Stimulated activated CD8-positive, alpha-beta memory T cell treated with anti-CD3 and anti-CD28 coated beads, Interleukin-2, amount 100 ng/mL, for 48 hours (primary cell): Measurements from ENCODE around the gene MYLK.
A peak's percentile ranks its signal among the peaks of the same experiment; 100 is the strongest.
"Not testable (repeated sequence)": the region's sequence is repeated elsewhere in the genome, so short reads cannot be mapped to it uniquely, and the experiment has no call there.

ENCODE experiments used
- DNase-seq, 2 donors: peaks; one replicate each; pipeline ENCODE4 v3.0.0-alpha.2; 2020; ENCODE audit warnings: low read depth in 2 of 2

The MYLK gene, protein sequence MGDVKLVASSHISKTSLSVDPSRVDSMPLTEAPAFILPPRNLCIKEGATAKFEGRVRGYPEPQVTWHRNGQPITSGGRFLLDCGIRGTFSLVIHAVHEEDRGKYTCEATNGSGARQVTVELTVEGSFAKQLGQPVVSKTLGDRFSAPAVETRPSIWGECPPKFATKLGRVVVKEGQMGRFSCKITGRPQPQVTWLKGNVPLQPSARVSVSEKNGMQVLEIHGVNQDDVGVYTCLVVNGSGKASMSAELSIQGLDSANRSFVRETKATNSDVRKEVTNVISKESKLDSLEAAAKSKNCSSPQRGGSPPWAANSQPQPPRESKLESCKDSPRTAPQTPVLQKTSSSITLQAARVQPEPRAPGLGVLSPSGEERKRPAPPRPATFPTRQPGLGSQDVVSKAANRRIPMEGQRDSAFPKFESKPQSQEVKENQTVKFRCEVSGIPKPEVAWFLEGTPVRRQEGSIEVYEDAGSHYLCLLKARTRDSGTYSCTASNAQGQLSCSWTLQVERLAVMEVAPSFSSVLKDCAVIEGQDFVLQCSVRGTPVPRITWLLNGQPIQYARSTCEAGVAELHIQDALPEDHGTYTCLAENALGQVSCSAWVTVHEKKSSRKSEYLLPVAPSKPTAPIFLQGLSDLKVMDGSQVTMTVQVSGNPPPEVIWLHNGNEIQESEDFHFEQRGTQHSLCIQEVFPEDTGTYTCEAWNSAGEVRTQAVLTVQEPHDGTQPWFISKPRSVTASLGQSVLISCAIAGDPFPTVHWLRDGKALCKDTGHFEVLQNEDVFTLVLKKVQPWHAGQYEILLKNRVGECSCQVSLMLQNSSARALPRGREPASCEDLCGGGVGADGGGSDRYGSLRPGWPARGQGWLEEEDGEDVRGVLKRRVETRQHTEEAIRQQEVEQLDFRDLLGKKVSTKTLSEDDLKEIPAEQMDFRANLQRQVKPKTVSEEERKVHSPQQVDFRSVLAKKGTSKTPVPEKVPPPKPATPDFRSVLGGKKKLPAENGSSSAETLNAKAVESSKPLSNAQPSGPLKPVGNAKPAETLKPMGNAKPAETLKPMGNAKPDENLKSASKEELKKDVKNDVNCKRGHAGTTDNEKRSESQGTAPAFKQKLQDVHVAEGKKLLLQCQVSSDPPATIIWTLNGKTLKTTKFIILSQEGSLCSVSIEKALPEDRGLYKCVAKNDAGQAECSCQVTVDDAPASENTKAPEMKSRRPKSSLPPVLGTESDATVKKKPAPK (N-terminal part only)

DNA sequence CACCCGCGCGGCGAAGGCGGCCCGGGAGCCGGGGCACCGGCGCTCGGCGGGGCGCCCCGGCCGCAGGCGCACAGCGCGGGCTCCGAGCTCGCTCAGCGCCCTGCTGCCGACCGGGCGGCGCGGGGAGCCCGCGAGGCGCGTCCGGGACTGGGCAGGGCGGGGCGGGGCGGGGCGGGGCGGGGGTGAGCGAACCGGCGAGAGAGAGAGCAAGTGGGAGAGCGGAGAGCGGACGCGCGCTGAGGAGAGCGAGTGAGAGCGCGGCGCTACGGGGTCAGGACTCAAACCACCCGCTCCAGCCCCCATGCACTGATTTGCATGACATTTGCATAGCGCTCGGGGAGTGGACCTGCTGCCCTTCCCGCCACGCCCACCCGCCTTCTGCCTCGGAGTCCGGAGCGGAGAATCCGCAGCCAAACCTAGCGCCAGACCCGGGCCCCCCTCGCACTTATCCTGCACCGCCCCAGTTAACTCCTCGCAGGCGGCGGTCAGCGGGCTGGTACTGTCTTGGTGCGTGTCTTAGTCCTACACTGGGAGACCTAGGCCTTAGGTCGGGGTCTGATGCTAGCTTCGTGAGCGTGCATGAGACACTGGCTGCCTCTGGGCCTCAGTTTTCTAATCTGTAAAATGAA is at the start of gene MYLK:
Gene MYLK (minus strand): TSS at position 130 of the 629 bp plus-strand sequence. CDS start 90,491 bp downstream, outside the sequence.
- peak; percentile 41 to 43 for DNase-seq

DNA sequence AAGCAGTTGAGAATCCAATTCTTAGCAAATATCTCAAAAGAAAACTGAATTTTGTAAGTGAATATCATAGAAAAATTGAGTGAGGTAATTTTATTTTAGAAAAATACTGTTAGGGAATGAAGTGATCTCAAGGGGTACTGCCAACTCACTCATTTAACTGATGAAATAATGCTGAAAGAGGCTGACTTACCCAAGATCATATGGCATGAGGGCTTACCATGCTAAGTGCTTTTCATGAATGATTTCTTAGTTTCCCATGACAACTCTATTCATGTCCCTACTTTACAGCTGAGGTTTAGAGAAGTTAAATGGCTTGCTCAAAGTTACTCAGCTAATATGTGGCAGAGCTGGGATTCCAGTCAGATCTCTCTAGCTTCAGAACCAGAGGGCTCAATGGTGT is 46.3 kb upstream of the MYLK start:
- DNase-seq: no peak

DNA sequence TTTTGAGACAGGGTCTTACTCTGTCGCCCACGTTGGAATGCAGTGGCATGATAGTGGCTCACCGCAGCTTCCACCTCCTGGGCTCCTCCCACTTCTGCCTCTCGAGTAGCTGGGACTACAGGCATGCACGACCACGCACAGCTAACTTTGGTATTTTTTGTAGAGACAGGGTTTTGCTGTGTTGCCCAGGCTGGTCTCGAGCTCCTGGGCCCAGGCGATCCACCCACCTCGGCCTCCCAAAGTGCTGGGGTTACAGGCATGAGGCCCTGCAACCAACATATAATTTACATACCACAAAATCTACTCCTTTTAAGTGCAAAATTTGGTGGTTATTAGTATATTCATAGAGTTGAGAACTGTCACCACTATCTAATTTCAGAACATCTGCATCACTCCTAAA is 45.2 kb upstream of the MYLK start:
- no peak for DNase-seq

DNA sequence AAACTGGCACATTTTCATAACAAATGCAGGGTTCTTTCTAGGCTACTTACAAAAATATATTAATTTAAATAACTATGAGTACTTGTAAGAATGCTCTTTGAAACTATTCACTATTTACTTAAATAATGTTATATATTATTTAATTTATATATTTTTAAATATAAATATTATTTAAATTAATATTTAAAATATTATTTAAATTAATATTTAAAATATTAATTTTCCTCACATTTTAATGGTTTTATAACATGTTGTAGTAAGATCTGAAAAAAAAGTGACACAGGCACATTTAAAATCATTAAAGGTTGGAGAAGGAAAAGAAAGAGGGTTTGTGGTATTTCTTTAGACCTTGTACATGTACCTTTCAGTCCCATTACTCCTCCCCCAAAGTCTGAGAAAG is 42.3 kb upstream of the MYLK start:
- no peak for DNase-seq

DNA sequence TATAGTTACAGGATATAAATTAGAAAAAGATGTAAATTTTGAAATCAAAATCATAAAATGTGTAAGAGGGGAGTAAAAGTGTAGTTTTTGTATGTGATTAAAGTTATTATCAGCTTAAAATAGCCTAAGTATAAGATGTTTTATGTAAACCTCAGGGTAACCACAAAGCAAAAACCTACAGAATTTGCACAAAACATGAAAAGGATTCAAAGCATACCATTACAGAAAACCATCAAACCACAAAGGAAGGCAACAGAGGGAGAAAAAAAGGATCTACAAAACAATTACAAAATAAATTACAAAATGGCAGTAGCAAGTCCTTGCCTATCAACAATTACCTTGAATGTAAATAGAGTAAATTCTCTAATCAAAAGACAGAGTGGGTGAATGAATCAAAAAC is 36.7 kb upstream of the MYLK start:
- no peak for DNase-seq

DNA sequence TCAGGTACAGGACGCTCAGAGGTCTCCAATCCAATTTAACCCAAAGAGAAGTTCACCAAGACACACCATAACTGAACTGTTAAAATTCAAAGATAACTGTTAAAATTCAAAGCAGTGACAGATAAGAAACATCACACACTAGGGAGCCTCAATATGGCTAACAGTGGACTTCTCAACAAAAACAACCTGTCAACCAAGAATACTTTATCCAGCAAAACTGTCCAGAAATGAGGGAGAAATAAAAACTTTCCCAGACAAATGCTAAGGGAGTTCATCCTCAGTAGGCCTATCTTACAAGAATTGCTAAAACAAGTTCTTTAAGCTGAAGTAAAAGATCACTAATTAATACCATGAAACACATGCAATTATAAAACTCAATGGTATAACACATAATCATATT is 36.3 kb upstream of the MYLK start:
- DNase-seq: no peak

DNA sequence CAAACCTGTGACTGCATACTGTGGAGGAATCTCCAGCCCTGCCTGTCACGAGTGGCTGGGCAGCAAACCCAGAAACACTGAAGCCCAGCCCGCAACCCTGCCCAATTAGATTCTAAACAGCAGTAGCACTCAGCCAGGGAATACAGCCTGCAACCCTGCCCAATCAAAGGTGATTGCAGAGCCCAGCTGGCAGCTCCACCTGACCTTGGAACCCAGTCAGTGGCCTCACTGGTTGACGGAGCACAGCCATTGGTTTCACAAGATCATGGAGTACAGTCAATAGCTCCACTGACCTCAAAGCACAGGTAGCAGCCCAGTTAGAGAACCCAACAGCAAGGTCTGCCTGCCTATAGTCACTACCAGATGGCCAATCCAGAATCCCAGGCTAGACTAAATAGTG is 35.2 kb upstream of the MYLK start:
- DNase-seq: no peak

DNA sequence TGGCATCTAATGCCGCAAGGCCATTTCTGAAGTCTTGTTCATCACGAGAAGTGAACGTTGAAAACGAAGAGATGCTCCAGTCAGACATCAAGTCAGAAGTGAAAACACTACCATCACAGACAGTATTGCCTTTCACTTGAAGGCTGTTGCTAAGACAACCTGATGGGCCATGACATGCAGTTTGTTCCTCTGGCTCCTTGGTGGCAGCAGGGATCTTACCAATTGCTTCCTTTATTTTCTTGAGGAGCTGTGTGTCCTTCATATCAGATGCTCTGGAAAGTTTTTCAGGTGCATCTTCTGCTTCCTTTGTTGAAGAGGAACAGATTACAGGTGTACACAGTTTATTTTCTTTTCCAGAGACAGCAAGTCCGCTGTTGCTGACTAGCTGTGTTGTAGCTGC is 30.7 kb upstream of the MYLK start:
- no peak for DNase-seq

DNA sequence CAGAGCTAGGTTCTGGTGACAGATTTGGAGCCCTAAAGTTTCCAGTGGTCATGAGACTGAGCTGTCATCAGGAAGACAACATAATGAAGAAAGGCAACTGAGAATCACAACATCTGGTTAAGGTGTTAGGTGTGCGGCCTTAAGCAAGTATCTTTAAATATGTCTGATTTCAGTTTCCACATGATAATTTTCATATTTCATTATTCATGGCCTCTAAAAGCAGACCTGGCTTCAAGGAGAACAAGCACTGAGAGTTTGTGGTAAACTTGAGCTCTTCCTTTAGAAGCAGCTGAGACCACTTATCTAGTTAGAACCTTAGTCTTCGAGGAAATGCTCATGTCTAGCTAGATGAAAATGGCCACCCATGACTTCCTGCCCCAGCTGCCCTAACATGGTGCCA is 25.7 kb upstream of the MYLK start:
- no peak for DNase-seq

DNA sequence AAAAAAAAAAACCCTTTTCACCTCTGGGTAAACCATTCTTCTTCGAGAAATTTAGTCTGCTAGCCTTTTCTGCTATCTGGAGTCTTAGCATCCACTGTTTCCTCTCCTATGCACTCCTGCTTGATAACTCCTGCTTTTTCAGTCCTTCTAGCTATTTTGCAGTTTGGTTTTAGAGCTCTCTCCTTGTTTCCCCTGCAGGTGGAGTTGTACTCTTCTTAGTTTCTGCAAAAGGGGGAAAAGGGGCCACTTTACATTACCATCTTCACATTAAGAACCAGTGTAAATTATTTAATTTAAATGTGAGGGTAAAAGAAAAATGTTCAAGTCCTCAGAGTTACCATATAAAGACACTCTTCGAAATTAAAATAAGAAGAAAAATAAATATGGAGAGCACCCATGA is 23.6 kb upstream of the MYLK start:
- no peak for DNase-seq

DNA sequence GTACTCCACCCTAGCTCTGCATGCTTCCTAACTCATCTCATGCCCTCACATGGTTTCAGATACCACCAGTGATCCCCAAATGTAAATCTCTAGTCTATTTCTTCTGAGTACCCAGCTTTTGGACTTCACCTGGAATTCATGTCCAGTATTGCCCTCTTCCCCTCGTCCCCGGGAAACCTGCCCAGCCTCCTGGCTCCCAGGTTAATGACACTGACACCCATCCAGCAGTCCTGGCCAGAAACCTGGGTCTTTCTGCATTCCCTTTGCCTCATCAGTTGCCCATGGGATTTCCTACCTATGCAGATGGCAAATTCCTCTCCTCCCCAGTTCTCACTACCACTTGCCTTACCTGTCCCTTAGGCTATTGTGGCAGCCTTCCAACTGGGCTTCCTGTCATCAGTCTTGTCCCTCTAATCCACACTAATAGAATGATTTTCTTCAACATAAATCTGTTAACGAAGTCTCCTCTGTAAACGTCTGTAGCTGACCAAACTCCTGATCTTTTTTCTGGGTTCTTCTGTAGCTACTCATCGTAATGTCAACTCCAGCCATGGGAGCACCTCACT is 15.3 kb upstream of the MYLK start:
- DNase-seq: no peak

DNA sequence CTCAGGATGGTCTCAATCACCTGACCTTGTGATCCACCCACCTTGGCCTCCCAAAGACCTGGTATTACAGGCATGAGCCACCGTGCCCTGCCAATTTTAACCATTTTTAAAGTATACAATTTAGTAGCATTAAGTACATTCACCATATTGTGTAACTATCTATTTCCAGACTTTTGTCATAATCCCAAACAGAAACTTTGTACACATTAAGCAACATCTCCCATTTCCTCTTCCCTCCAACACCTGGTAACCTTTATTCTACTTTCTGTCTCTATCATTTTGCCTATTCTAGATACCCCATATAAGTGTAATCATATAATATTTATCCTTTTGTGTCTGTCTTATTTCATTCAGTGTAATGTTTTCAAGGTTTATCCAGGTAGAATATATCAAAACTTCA is 8.9 kb upstream of the MYLK start:
- no peak for DNase-seq

DNA sequence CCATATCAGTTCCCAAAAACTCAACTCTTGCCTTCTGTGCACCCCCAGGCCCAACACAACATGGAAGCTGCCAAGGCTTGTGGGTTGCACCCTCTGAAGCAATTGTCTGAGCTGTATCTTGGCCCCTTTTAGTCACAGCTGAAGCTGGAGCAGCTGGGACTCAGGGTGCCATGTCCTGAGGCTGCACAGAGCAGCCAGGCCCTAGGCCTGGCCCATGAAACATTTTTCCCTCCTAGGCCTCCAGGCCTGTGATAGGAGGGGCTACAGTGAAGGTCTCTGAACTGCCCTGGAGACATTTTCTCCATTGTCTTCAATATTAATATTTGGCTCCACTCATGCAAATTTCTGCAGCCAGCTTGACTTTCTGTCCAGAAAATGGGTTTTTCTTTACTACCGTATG is 8.1 kb upstream of the MYLK start:
- DNase-seq: no peak

DNA sequence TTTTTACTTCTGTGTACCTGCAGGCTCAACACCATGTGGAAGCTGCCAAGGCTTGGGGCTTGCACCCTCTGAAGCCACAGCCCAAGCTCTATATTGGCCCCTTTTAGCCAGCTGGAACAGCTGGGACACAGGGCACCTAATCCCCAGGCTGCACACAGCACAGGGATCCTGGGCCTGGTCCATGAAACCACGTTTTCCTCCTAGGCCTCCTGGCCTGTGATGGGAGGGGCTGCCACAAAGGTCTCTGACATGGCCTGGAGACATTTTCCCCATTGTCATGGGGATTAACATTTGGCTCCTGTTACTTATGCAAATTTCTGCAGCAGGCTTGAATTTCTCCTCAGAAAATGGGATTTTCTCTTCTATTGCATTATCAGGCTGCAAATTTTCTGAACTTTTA is 6.9 kb upstream of the MYLK start:
- DNase-seq: not testable (repeated sequence)

DNA sequence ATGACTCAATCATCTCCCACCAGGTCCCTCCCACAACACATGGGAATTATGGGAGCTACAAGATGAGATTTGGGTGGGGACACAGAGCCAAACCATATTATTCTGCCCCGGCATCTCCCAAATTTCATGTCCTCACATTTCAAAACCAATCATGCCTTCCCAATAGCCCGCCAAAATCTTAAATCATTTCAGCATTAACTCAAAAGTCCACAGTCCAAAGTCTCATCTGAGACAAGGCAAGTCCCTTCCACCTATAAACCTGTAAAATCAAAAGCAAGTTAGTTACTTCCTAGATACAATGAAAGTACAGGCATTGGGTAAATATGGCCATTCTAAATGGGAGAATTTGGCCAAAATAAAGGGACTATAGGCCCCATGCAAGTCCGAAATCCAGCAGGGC is 6.0 kb upstream of the MYLK start:
- not testable (repeated sequence) for DNase-seq

DNA sequence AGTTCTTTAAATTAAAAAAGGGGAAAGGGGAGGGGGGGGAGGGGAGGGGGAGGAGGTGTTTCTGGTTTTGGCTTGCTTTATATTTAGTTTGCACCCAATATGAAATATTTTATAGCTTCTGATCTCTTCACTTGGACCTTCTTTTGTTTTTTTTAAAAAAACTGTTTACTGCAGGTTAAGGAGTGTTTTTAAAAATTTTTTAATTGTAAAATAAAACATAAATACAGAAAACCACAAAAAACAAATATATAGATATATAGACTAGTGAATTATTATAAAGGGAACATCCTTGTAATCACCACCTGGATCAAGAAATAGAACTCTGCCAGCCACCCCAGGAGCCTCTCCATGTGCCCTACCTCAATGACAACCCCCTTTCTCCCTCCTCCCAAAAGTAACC is 861 bp upstream of the MYLK start:
- no peak for DNase-seq

DNA sequence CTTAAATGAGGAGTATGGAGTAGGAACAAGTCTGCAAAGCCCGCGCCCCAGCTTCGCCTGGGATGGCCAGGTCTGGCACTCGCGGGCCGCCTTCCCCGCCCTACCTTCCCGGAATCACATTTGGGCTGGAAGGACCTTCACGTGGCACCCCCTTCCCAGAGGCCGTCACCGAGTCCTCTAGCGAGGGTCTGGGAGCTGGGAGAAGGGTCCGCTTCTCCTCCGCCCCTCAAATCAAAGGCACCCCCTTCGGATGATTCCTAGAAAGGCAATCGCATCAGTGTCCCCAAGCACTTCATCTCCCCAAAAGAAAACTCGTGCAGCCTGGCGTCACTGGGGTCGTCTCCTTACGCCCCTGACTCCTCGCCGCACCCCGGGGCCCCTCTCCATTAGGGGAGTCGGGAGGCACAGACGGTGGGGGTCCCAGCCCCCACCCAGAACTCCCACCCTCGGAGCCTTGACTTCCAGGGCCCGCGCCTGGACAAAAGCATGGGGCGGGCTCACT is 380 bp downstream of the MYLK start:
- no peak for DNase-seq

DNA sequence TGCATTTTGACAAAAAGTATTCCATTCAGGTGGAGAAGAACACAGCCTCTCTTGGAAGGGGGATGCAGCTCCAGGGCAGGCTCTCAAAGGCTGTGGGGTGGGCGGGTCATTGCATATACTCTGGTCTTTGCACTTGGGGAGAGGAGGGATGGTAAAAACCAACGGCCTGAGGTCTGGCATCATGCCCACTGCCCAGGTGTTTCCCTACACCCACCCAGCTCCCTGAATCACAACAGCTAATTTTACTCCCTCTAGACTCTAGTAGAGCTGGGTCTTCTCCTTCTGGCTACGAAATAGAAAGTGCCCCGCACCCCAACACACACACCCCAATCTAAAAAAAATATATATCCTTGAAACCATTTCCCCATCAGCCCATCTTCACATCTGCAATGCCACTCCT is 1.0 kb downstream of the MYLK start:
- DNase-seq: no peak

DNA sequence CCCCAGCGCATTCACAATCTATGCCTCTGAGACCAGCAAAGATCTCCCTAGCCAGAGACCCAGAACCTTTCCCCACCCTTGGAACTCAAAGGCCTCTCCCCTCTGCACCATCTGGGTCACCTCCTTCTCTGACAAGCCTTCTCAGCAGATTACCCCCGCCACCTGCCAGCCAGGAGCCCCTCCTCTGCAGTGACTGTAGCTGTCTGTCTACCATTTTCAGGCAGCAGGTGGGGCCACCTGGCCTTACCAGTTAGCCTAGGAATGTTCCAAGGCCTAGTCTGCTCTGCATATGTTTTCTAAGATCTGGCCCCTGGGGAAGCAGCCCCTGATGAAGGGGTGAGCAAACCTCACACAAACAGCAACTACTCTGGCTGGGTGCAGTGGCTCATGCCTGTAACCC is 2.4 kb downstream of the MYLK start:
- no peak for DNase-seq

DNA sequence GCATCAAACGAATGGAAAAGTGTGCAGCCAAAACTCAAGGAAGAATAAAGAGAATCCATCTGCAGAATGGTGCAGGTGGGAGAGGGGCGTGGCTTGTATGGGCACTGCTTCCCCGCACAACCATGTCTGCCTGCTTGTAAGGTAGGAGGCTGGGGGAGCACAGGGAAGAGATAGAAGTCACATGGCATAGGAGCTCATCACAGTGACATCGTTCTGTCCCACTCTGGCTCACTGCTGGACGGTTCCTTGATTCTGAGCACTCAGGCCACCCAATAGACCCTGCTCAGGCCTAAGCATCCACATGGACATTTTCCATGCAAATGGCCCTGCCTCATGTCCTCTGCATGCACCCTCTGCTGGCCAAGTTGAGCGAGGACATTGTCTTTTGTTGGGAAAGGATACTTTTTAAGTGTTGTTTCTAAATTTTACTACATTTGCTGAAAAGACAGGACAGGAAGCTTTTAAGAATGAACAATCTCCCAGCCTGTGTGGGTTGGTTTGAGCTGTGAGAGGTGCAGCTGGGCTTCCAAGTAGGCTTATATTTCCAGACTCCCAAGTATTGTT is 3.1 kb downstream of the MYLK start:
- DNase-seq: no peak

DNA sequence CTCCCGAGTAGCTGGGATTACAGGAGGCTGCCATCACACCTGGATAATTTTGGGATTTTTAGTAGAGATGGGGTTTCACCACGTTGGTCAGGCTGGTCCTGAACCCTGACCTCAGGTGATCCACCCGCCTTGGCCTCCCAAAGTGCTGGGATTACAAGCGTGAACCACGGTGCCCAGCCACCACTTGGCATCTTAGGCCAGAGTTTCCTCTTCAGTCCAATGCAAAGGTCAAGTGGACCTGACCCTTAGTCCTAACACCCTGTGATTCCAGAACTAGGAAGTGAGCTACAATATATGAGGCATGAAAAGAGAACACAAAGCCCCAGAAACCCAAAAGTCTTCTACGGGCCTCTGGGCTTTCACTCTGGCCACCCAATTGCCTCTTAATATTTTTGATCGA is 5.3 kb downstream of the MYLK start:
- DNase-seq: no peak
